T-helper 1 cell treated with Interleukin-12 subunit alpha and Interleukin-12 subunit beta and Interleukin-4 antibody, amounts not matched to agents 30 ng/mL and 1 ng/mL, for 36 hours (primary cell): ENCODE data around the gene EFCAB6. TPM values are rescaled to one million over a fixed set of nuclear protein-coding genes. Genes with fewer than 3 reads are reported as not detected.

Experiments
- intact Hi-C: fragments of 100-400 bp; cut with micrococcal nuclease; formaldehyde crosslinking; loops from one replicate; pipeline ENCODE4 v1.15.1; 2024
- total RNA-seq: library from RNA; stranded (reverse); gene quantifications from 2 replicates; pipeline ENCODE4 v1.2.3, GENCODE V29; 2022

EFCAB6 gene
- total RNA-seq, 1 donor from 2014 or later = not detected

DNA sequence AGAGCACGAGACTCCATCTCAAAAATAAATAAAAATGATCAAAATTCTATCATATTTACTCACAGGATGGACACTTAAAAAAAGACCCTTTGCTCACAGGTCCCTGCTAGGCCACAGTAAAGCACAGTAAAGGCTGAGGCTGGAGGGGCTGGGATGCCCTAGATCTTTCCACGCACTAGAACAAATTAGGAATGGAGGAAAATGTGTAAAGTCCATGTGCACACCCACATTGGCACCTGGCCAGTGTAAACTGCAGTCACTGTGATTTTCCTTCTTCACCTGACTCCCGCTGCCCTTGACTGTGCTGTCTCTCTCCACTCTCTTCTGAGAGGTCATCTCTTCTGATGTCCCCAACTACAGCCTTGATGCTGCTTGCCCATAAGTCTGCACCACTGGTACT lies 195.5 kb downstream of the EFCAB6 start:
- intact Hi-C loops = no loop called here

DNA sequence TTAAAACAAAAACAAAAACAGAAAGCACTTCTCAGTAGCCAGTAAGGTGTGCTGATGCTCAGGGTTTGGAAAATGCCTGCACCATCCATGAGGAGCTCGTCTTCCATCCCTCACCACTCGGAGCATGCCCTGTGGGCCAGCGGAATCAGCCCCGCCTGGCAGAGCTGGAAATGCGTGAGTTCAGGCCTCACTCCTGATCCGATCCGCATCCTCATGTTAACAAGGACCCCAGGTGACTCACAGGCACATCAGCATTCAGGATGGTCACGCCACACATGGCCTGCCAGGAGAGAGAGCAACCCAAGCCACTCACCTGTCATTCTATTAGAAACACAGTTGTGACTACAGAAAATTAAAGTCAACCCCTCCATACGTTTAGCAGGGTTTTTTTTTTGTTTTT lies 211.8 kb downstream of the EFCAB6 start:
- intact Hi-C loops = no loop called here

DNA sequence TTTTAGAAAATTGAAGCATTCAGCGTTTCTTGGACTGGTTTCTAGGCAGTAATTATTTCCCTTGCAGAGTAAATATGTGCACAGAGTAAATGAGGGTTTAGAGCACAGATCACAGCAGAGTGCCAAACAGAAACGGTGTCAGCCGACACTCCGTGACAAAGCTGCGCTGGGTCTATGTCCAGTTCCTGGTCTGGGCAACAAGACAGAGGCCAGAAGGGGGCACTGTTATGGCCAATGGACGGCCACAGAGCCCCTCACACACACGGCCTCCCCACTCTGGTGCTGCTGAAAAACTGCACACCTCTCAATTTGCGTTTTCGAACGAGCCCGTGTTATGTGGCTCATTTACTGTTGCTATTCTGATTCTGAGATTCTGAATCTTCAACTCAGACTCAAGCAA lies 219.6 kb downstream of the EFCAB6 start:
- intact Hi-C loops = no loop called here

DNA sequence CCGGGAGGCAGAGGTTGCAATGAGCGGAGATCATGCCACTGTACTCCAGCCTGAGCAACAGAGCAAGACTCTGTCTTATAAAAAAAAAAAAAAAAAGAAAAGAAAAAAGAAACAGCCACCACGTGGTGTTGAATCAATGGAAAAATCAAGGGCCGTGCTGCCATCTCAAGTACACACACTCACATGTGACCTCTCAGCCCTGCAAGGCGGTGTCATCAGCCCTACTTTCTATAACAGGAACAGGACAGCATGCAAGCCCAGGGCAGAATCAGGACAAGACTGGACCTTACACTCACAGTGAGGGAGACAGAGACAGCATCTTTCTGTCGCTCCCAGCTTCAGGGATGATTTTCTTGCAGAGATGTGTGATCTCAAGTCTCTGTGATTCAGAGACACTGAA lies 220.7 kb downstream of the EFCAB6 start:
- intact Hi-C loops = no loop called here

DNA sequence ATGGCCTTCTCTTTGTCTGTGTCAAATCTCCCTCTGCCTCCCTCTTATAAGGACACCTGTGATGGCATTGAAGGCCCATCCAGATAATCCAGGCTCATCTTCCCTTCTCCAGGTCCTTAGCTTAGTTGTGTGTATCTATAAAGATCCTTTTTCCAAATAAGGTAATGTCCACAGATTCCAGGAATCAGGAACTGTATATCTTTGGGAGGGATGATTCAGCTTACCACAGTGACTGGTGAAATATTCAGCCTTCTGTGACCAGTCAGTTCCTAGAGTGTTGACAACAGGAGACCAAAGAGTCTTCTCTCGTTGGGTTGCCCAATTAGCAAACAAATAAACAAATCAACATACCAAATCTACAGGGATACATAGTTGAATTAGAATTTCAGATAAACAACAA lies 224.5 kb downstream of the EFCAB6 start:
- intact Hi-C loops = no loop called here

DNA sequence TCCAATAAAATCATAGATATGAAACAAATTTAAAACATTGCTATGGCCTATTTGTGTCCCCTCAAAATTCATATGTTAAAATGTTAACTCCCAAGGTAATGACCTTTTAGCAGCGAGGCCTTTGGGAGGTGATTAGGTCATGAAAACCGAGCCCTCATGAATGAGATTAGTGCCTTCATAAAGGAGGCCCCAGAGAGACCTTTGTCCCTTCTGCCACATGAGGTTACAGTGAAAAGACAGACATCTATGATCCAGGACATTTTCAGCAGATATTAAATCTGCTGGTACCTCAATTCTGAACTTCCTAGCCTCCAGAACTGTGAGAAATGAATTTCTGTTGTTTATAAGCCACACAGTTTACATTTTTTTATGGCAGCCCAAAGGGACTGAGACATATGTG lies 228.6 kb downstream of the EFCAB6 start:
- intact Hi-C loops = no loop called here

DNA sequence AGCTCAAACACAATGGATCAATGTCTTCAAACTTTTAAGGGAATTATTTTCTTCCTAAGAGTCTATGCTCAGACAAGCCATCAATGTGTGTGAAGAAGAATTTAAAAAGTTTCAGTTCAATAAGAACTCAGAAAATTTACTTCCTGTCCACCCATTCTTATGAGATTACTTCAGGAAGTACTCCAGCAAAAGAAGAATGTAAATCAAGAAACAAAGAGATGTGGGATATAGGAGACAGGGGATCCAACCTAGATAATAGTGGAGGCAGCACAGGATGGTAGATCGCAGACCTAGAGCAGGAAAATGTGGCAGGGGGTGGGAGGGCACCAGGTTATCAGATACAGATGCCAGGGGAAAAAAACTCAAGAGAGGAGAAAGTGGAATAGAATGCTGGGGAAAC lies 229.7 kb downstream of the EFCAB6 start:
- intact Hi-C loops = no loop called here

DNA sequence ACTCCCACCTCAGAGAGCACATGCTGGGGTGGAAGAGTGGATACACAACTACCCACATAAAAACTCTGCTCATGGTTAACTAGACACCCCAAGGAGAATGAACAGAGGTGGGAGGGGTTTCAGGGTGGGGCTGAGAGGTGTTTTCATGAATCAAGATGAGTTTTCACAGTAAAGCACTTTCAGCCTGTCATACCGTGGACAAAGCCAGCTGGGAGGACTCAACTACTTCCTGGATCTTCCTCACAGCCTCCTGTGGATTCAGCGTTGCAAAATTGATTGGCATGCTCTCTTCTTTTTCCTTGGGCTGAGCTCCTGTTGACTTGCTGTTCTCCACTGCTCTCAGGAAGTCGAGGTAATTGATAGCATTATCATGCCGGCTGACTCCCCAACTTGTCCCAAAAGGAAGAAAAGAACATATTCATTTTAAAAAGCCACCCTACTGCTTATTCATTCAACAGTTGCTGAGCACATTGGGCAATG lies 231.8 kb downstream of the EFCAB6 start:
- intact Hi-C loops = no loop called here

DNA sequence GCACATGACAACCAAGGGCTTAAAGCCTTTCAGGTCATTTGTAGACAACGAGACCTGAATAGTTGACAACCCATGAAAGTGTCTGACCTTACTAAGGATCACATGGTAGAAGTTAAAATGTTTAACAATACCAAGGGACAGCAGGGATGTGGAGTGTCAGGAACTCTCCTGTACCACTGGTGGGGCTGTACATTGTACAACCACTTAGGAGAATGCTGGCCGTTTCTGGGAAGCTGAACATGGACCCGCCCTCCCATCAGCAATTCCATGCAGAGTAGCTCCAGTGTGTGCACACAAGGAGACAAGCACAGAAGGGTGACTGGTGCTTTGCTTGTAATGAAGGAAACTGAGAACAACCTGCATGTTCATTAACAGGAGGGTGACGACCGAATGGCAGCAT lies 237.4 kb downstream of the EFCAB6 start:
- intact Hi-C loops = no loop called here

DNA sequence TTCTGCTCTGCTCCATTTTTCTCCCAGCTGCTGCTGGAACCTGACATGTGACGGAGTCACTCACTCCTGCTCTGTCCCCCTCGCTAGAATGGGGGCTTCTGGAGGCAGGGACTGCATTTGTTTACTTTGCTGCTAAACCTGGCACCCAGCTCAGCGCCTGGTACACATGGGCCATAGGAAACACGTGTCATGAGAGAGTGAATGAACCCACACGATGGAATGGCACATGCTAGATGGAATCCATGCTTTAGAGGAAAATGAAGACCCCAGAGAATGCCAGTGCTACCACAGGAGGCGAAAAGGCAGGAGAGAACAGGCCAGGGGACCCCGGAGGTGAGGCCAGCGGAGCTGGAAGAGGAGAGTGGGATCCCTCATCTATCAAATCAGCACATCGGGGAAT lies 239.4 kb downstream of the EFCAB6 start:
- intact Hi-C loops = no loop called here

DNA sequence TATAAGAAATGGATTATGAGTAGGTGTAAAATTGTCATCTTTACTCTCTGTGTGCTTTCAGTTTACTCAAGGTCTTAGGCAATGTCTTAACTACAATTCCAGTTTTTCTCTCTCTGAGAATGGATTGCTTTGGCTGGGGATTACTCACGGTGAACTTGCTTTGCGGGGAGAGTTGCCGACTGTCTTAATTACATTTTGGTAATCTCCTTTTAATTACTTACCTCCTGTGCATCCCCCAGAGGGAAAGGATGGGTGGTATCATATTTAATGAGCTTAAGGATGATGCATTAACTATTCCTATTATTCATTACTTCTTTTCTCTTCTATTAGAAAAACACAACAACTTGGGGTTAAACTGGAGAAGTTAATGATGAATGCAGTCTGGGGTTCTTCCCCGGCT lies 240.9 kb downstream of the EFCAB6 start:
- intact Hi-C loops = no loop called here

DNA sequence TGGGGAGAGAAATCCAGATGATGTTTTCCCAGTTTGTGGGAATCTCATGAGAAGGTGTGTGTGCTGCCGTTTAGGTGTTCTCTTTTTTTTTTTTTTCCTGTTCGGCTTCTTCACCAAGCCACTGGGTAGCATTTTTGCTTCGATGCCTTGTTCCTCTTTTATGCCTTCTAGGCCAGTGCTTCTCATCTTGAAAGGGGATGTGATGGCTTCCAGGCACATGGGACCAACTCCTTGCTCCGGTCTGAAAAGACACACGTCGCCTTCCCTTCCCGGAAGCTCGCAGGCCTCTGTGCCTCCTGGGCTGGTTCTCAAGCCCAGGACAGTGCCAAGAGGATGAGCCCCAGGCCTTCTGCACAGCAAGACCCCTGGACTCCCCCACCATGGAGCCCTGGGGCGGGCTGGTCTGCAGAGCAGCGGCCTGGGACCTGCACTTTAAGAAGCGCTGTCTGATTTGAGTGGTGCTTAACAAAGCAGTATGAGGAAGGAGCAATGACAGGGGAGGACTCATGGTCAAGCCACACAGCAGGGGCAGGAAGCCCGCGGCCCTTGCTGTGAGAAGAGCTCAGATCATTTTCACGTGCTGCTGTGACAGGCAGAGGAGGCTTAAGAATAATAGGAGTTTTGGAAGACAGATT lies 241.5 kb downstream of the EFCAB6 start:
- intact Hi-C loops = no loop called here

DNA sequence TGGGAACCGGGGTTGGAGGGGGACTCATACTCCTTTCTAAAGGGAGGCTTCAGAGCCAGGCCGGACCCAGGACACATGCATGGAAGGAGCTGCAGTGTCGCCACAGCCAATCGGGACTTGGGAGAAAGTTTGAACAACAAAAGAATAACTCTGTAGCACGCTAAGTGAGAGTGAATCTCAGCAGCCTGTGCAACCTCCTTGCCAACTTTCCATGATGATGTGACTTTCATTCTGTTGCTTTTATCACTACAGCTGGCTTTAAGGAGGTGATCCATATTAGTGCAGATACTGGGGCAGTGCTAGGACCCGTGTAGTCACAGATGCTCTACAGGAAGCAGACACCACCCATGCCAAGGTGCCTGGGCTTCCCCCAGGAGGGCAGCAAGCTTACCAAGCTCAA lies 243.0 kb downstream of the EFCAB6 start:
- intact Hi-C loops = no loop called here

DNA sequence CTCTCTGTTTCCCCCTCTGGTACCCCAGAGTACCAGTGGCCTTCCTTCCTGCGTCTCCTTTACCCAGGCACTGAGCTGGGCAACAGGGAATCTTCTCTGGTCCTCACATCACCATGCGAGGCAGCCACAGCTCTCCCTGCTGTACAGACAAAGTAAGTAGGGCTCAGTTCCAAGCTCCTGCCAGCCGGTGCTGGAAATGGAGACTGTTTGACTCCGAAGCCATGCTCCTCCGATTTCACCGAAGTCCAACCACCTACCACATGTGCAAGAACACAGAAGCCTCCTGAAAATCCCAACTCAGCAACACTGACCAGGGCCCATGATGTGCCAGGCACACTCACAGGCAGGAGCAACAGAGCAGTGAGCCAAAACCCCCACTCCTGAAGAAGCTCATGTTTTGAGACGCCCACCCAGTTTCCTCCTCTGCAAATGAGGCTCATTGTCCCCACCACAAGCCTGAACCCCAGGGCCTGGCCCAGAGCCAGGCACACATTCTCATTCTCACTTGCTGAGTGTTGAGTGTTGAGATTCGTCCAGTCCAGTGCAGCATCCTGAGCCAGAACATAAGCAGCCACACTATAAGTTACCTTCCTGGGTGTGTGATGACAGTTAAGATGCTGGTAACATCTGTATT lies 244.3 kb downstream of the EFCAB6 start:
- intact Hi-C loops = no loop called here

DNA sequence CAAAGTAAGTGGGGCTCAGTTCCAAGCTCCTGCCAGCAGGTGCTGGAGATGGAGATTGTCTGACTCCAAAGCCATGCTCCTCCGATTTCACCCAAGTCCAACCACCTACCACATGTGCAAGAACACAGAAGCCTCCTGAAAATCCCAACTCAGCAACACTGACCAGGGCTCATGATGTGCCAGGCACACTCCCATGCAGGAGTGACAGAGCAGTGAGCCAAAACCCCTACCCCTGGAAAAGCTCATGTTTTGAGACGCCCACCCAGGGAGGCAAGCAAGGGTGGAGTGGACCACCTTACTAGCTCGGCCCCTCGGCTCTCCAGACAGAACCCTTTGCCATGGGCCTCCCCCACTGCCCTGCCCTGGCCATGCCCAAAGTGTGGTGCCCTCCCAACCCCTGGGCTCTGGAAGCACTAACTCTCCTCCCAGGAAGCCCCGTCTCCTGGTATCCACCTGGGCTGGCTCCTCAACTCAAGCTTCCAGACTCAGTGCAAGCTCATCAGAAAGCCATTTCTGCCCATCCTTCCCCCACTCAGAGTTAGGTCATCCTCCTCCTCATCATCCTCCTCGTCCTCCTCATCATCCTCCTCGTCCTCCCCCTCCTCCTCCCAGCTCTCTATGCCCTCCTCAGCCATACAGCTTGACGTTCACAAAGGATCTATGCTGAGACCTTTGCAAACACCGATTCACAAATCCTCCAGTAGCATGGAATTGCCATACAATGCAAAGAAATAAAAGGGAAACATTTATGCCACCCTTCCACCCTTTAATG lies 245.4 kb downstream of the EFCAB6 start:
- intact Hi-C loops = no loop called here

DNA sequence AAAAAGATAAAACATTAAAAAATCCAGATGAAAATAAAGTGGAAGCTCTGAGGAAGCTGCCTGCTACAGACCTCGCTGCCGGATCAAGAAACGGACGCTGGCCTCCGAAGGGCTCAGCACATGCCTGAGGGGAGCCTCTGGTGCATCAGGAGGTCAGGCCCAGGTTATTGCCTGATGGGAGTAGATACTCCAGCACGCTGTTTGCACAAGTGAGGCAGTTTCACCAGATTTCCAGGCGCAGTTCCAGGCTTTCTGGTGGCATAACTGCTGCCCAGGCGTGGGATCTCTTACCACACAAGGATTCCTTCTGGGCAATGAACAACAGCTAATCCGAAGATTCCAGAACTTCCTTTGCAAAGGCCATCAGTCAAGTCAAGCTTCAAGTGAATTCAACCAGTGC lies 246.1 kb downstream of the EFCAB6 start:
- intact Hi-C loops = no loop called here

DNA sequence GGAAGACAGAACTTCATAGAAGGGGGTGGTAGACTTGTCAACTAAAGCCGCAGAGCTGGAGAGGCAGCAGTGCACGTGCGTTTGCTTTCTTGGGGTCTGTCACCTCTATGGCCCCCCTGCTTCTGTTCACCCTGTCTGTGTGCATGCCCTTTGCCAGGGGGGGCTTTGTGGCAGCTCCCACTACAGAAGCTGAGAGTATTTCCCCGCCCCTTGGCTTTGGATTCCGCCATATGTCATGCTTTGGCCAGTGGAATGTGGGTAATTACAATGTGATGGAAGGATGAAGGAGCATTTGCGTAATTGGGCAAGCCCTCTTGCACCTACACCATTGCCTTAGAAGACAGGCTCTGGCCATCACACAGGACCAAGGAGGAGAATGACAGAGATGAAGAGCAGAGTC lies 247.2 kb downstream of the EFCAB6 start:
- intact Hi-C loops = no loop called here

DNA sequence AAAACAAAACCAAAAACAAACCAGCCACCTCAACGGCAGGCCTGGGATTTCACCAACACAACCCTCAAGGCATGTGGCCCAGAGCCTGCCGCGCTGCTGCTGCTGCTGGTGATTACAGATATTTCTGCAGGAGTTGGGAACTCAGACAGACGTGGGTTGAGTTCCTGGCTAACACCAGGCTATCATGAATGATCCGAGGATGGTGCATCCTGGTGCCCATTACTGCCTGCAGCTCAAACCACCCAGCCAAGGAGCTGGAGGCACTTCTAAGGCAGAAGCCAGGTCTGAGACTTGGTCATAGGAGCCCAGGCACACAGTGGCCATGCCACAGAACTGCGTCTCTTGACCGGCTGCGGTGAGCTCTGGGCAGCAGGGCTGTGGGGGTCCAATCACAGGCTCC lies 248.5 kb downstream of the EFCAB6 start:
- intact Hi-C loops = no loop called here

DNA sequence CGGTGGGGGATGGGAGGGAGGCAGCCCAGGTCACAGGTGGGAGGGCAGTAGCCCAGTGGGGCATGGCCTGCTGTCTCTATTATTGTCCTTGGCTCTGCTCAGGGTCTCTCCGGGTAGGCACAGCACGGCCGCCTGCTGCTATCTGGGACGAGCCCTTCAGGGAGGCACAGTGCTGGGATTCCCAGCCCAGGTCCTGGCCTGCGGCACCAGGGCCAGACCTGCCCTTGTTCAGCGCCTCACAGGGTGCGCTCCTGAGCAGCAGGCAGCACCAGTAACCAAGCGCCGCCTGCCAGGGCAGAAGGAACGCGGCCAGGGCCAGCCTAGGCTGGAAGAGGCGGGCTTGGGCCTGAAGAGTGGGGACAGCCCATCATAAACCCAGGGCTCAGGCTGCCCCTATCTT lies 249.3 kb downstream of the EFCAB6 start:
- intact Hi-C loops = no loop called here

DNA sequence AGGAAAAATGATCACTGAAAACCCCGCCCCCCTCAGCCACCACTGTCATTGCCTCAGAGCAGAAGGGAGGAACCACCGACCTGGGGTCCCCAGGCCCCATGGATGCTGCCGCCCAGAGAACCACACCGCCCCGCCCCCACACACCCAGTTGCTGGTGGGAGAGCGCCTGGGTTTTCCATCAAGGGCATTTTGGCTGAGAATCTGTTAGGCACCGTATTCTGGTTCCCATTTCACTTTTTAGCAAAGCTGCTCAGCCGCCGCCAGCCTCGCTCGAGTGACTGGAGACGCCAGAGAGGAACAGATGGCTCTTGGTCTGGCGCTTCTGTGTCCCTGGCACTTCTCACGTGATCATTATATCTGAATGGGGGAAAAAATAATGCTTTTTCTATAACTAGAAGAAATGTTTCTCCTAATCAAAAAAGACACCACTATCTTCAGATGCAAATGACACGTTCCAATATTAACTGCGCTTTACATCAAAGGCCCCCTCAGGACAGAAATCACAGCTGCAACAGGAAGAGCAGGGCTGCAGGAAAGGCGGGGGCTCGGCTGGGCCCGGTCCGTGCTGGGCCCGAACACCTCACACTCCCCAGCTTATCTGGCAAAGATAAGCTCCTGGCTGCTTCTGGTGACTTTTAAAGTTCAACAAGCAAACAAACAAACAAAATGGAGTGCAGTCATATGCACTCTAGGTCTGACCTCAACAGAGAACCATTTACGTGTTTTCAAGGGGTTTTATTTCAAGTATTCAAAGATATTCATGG lies 250.5 kb downstream of the EFCAB6 start:
- intact Hi-C loops = no loop called here

DNA sequence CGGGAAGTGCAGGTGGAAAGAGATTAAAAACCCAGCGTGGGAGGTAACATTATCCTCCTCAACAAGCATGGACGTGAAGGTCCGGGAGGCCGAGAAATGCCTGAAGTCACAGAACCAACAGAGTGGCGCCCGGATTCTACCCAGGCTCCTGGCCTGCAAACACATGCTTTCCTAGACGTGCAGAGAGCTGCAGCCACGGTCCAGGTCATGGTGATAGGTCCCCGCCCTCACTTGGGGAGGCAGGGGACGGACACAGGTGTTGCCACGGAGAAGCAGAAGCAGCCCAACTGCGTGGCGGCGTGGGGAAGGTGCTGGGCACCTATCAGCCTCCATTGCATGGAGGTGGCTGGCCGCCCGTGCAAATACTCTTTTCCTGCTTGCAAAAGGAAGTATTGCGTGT lies 251.5 kb downstream of the EFCAB6 start:
- intact Hi-C loops = no loop called here
